HUDEP-2 (cell line): Measurements from ENCODE around the gene AGA.

Experiments used
- DNase-seq, 76 experiments: peaks; one replicate each; lab custom pipeline; 2025; ENCODE audit not compliant: unreplicated experiment in 76 of 76; lab: John Stamatoyannopoulos, UW

AGA gene

GRCh38 chr4:177447417-177448004, 5.3 kb upstream of the AGA start:
- no peak for DNase-seq

GRCh38 chr4:177446586-177446985, 4.3 kb upstream of the AGA start:
- no peak for DNase-seq

DNA sequence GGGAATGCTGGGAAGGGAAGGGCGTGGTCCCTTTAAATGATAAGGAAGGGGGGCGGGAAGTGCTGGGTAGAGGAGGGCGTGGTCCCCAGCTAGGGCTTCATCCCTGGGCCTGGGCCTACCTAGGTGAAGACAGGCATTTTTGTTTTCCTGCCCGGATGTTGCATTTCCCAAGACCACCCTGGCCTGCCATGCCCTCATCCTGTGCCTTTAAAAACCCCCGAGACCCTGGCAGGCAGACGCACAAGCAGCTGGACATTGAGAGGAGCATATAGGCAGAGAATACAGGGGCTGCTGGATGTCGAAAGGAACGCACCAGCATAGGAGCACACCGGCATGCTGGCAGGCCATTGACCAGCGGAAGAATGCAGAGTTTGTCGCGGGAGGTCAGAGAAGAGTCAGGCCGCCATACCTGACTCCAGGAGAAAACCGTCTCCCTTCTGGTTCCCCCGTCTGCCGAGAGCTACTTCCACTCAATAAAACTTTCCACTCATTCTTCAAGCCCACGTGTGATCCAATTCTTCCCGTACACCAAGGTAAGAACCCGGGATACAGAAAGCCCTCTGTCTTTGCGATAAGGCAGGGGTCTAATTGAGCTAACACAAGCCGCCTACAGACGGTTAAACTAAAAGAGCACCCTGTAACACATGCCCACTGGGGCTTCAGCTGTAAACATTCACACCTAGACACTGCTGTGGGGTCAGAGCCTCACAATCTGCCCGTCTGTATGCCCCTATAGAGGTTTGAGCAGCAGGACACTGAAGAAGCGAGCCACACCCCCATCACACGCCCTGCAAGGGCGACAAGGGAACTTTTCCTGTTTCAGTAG, 2.9 kb upstream of the AGA start:
- no peak for DNase-seq

DNA sequence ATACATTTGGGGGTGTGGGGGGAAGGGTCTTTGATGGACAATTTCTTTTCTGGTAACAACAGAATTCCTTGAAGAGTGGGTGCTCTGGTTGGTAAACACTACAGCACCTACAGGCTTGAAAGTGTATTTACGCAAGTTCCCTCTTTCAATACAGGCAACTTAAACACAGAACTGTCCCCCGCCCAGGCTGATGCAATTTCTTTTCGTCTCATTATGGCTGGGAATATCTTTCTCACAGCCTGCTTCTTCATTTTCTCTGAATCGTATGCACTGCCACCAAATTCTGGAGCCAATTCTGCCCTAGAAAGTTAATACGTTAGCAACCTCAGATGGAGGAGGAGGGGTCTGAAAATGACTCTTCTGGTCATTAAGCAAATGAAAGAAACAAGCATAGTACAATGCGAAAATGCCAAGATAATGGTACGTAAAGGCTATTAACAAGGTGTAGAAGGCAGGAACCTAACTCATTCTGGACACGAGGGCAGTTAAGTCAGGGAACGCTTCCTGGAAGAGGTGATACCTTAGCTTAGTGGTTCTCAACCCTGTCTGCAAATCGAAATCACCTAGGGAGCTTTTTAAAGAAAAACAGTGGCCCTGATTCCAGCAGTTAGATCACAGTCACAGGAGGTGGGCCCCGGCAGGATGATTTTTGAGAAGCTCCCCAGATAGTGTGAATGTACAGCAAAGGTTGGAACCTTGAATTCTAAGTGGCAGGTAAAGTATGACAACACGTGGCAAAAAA, 1.0 kb downstream of the AGA start:
- peak in 50 of 76 experiments; percentile 1 to 60 (median 18) for DNase-seq

GRCh38 chr4:177436456-177436855, 5.8 kb downstream of the AGA start:
- DNase-seq: no peak

- DNase-seq: no peak
Observed at GRCh38 chr4:177434667-177435066, 7.6 kb downstream of the AGA start.

- no peak for DNase-seq
Observed at GRCh38 chr4:177427192-177427591, 15.0 kb downstream of the AGA start.

DNA sequence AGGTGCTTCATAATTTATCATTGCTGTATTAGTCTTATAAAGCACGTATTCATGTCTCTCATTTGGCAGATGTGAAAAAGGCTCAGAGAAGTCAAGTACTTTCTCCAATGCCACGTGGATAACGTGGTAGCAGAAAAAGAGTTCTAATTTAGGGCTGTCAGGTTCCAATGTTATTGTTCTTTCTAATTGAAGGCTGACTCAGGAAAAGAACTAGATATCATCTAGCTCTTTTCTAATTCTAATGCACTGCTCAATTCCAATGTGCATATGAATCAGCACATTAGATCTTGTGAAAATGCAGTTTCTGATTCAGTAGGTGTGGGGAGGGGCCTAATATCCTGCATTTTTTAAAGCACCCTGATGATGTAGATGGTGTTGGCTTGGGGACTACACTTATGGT, 22.8 kb downstream of the AGA start:
- DNase-seq: no peak

DNA sequence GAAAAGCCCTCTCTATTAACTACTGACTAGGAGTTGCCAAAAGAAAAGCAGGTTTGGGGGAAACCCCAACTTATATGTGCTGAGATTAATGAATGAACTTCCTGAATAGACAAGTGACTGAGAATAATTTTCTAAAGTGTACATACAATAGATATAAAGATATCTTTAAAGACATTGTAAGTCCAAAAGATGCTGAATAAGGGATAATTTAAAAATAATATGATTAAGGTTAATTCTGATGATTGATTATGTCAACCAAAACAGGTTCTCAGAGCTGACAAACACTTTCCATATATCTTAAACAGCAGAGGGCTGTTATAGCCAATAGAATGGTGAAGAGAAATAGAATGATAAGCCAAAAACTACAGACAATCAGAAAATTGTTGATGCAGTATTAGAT, 28.6 kb downstream of the AGA start:
- DNase-seq: no peak

GRCh38 chr4:177413076-177413475, 29.2 kb downstream of the AGA start:
- no peak for DNase-seq

- DNase-seq: no peak
Observed at GRCh38 chr4:177411996-177412395, 30.2 kb downstream of the AGA start.

- no peak for DNase-seq
Observed at GRCh38 chr4:177410566-177410965, 31.7 kb downstream of the AGA start.

DNA sequence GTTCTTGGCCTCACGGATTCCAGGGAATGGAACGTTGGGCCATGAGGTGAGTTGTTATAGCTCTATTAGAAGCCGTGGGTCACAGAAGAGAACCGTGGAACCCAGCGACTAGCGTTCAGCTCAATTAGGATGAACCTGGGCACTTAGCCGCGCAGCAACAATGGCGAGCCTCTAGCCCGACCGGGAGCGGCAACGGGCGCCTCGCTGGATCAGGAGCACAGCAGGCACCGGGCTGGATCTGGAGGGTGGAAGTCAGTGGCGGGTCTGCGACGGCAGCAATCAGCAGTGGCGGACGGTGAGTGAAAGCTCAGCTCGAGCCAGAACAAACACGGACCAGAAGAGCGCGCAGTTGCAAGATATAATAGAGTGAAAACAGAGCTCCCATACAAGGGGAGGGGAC, 34.2 kb downstream of the AGA start:
- DNase-seq: no peak

GRCh38 chr4:177405508-177405907, 36.7 kb downstream of the AGA start:
- DNase-seq: no peak

DNA sequence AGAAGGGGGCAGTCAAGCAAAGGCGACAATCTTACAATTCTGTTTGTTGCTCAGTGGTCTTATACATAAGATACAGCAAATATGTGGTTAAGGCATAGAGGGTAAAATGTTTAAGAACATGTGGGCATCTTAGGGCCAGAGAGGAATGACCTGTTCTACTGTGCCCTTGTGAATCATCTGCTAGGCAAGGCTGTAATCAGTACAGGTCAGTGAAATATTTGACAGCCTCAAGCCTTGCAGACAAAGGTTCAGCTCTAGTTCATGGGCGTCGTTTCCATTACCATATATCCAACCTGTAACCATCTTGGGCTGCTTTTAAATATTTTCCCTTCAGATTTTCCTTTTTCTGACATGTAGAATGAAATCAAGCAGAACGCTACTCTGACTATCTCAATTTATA, 37.3 kb downstream of the AGA start:
- DNase-seq: no peak

GRCh38 chr4:177404342-177404741, 37.9 kb downstream of the AGA start:
- DNase-seq: no peak

GRCh38 chr4:177403746-177404145, 38.5 kb downstream of the AGA start:
- no peak for DNase-seq

- DNase-seq: no peak
Observed at GRCh38 chr4:177401658-177402273, 40.5 kb downstream of the AGA start.

GRCh38 chr4:177400030-177400429, 42.2 kb downstream of the AGA start:
- no peak for DNase-seq

GRCh38 chr4:177396352-177396751, 45.9 kb downstream of the AGA start:
- no peak for DNase-seq

DNA sequence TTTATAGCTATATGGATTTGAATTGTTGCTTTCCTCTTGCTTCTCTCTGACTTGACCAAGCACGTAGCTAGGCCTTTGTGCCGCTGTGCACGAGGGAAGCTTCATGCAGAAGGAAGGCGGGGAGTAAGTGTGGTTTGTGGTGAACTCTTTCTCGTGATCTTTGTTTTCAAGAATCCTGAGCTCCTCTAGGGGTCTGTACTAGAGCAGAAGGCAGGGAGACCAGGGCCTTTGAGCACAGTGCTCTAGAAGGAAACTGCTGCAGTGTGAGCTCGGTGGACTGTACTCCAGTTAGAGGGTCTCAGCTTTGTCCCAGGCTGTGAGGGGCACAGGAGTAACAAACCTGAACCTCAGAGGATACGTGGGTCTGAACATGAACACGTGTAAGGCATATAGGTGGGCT, 49.0 kb downstream of the AGA start:
- no peak for DNase-seq
